Measurements from ENCODE around the gene CYS1.

- TF ChIP-seq CTCF (conservative IDR thresholded peaks at IDR 0.05; ENCODE audit: low read length) (no peak), EZH2phosphoT487 (IDR thresholded peaks at IDR 0.05; ENCODE audit: borderline replicate concordance, low read depth, low read length) (no peak)
Measured at GRCh38 chr2:10075101-10075500, 5.1 kb downstream of the CYS1 start.
